K562 (cell line): ENCODE measurements around the gene TMEM217. TPM values are rescaled to one million over a fixed set of nuclear protein-coding genes. Genes with fewer than 3 reads are reported as not detected.

Source experiments
- ATAC-seq: fragments of 200-7000 bp; cut with Tn5 transposase; 3 replicates; pipeline ENCODE4 v1.9.1; 2020; ENCODE audit warnings: moderate library complexity
- BruUV-seq: library from RNA; stranded (reverse); fragments of 400-500 nt; replicated peaks from 2 replicates; lab custom pipeline; 2021; lab: Mats Ljungman, UMichigan
- CTCF ChIA-PET: fragments of 300-600 bp; formaldehyde crosslinking; extraction: SDS; loops from one replicate; lab custom pipeline; 2021; ENCODE audit warnings: low intra/inter-chr PET ratio; lab: Yijun Ruan, JAX
- POLR2A ChIA-PET: fragments of 300-600, 350-650 bp; sonication (Branson Sonifier 250); formaldehyde crosslinking; extraction: SDS; loops from one replicate; lab custom pipeline; 2021; ENCODE audit warnings: antibody characterized with exemption, inconsistent platforms; lab: Yijun Ruan, JAX
- DNase-seq, 4 experiments: peaks; one replicate each; pipeline versions ENCODE4 v3.0.0 to v3.0.0-alpha.2; 2011 to 2018; ENCODE audit warnings: low spot score in 3 of 4, mixed read lengths in 3 of 4; ENCODE audit errors: extremely low read depth in 1 of 4
- FAIRE-seq: peaks from 2 replicates; lab custom pipeline; 2011; peaks lifted over from hg19 to GRCh38; lab: Jason Lieb, UNC
- H2AFZ ChIP-seq: 2 replicates; pipeline ENCODE4 v1.6.0; 2011; ENCODE audit warnings: low read depth, low read length, control low read depth, inconsistent platforms
- H3K27ac ChIP-seq: fragments of 200-600 bp; 3 replicates; pipeline ENCODE4 v1.8.0; 2011; ENCODE audit warnings: low read depth, mild to moderate bottlenecking, control low read depth, inconsistent platforms, low read length, moderate library complexity, mixed read lengths; ENCODE audit errors: extremely low read depth
- H3K27me3 ChIP-seq, 2 experiments: fragments of 300-600 bp in 1 of 2; 2 replicates in 1 of 2; 3 replicates in 1 of 2; pipeline versions ENCODE4 v1.6.0 to v1.8.0; 2011; ENCODE audit warnings: inconsistent platforms in 2 of 2, low read length in 2 of 2, mild to moderate bottlenecking in 1 of 2, mixed read lengths in 1 of 2, moderate library complexity in 1 of 2; ENCODE audit not compliant: control insufficient read depth in 2 of 2, insufficient read depth in 2 of 2
- H3K36me3 ChIP-seq: fragments of 300-600 bp; 3 replicates; pipeline ENCODE4 v1.8.0; 2011; ENCODE audit warnings: mild to moderate bottlenecking, low read length, inconsistent platforms; ENCODE audit not compliant: control insufficient read depth, insufficient read depth
- H3K4me1 ChIP-seq, 2 experiments: fragments of 200-600 bp in 1 of 2; replicated peaks in 1 of 2; 2 replicates in 1 of 2; 3 replicates in 1 of 2; pipeline versions ENCODE4 v1.5.1 to v1.8.0; 2011; ENCODE audit warnings: inconsistent platforms in 2 of 2, low read length in 2 of 2, mild to moderate bottlenecking in 1 of 2, mixed read lengths in 1 of 2, moderate library complexity in 1 of 2; ENCODE audit not compliant: control insufficient read depth in 2 of 2, insufficient read depth in 2 of 2
- H3K4me2 ChIP-seq: 2 replicates; pipeline ENCODE4 v1.6.1; 2011; ENCODE audit warnings: low read length, control low read depth, inconsistent platforms, mixed read lengths; ENCODE audit not compliant: insufficient read depth
- H3K4me3 ChIP-seq: fragments of 200-600 bp; sonication (generic), shearing (Covaris generic); 2 replicates; pipeline ENCODE4 v1.5.1; 2016; ENCODE audit warnings: control low read depth, inconsistent platforms
- H3K79me2 ChIP-seq: fragments of 200-600 bp; 3 replicates; pipeline ENCODE4 v1.8.0; 2011; ENCODE audit warnings: low read length, inconsistent platforms; ENCODE audit not compliant: control insufficient read depth, insufficient read depth
- H3K9ac ChIP-seq, 2 experiments: 2 replicates each; pipeline versions ENCODE4 v1.6.0 to v1.6.1; 2011; ENCODE audit warnings: low read depth in 2 of 2, low read length in 2 of 2, control low read depth in 1 of 2, inconsistent platforms in 1 of 2, mild to moderate bottlenecking in 1 of 2, mixed read lengths in 1 of 2; ENCODE audit not compliant: insufficient read depth in 1 of 2
- H3K9me1 ChIP-seq: one replicate; pipeline ENCODE4 v1.6.0; 2011; ENCODE audit warnings: inconsistent platforms, mild to moderate bottlenecking, low read length, moderate library complexity; ENCODE audit not compliant: control insufficient read depth, insufficient read depth
- H3K9me3 ChIP-seq: replicated peaks from 2 replicates; pipeline ENCODE4 v1.5.1; 2011; ENCODE audit warnings: low read depth, low read length, inconsistent platforms; ENCODE audit not compliant: control insufficient read depth, insufficient read depth
- H4K20me1 ChIP-seq: replicated peaks from 2 replicates; pipeline ENCODE4 v1.6.1; 2011; ENCODE audit warnings: low read length, inconsistent platforms, mixed read lengths; ENCODE audit not compliant: control insufficient read depth, insufficient read depth
- ETV1 ChIP-seq: fragments of 450-650 bp; conservative IDR thresholded peaks from 2 replicates; pipeline ENCODE4 v1.6.1; 2016; ENCODE audit warnings: missing genetic modification characterization, control low read depth, low read depth, missing compliant biosample characterization
- MAZ ChIP-seq, 2 experiments: fragments of 450-650 bp in 1 of 2; sonication (generic) in 1 of 2; formaldehyde crosslinking; IDR thresholded peaks in 1 of 2; conservative IDR thresholded peaks in 1 of 2; 2 replicates each; pipeline versions ENCODE4 v1.4.0 to v1.5.0; 2020; ENCODE audit warnings: mild to moderate bottlenecking in 1 of 2, missing genetic modification reagents in 1 of 2
- PCBP2 ChIP-seq: fragments of 200-400 bp; formaldehyde crosslinking; IDR thresholded peaks from 2 replicates; pipeline ENCODE4 v1.6.1; 2018; ENCODE audit warnings: low read length, low read depth, mild to moderate bottlenecking, moderate library complexity; ENCODE audit not compliant: poor library complexity, severe bottlenecking
- RREB1 ChIP-seq: fragments of 250-450 bp; sonication (Bioruptor Pico); IDR thresholded peaks from 2 replicates; pipeline ENCODE4 v1.4.0; 2020
- SFPQ ChIP-seq: fragments of 200-400 bp; formaldehyde crosslinking; IDR thresholded peaks from 2 replicates; pipeline ENCODE4 v1.6.1; 2017; ENCODE audit warnings: mild to moderate bottlenecking, low read depth, low read length, moderate library complexity
- TCF3 ChIP-seq: sonication (generic); formaldehyde crosslinking; IDR thresholded peaks from 2 replicates; pipeline ENCODE4 v1.4.0; 2020; ENCODE audit warnings: mild to moderate bottlenecking, missing genetic modification reagents
- ZNF316 ChIP-seq: fragments of 450-650 bp; IDR thresholded peaks from 2 replicates; pipeline ENCODE4 v1.6.1; 2016
- ZNF592 ChIP-seq: fragments of 450-650 bp; IDR thresholded peaks from 2 replicates; pipeline ENCODE4 v1.6.1; 2017; ENCODE audit warnings: antibody characterized with exemption, mild to moderate bottlenecking
- WGBS: fragments of 100-300 bp; shearing (Covaris generic); methylation state at CpG from one replicate; pipeline ENCODE4 v1.1.6; 2016; ENCODE audit warnings: low coverage, mixed read lengths; ENCODE audit not compliant: insufficient coverage; ENCODE audit errors: missing lambda C conversion rate; 5-methylcytosine and 5-hydroxymethylcytosine counted together
- in situ Hi-C: fragments of 300-500 bp; cut with MboI; formaldehyde crosslinking; loops from 4 replicates; pipeline ENCODE4 v1.15.0; 2018; ENCODE audit warnings: inconsistent platforms, mixed read lengths
- intact Hi-C: fragments of 100-400 bp; cut with micrococcal nuclease; formaldehyde crosslinking; loops from 2 replicates; pipeline ENCODE4 v1.14.2; 2022
- polyA plus RNA-seq, 8 experiments: library from polyadenylated mRNA; depleted of rRNA in 4 of 8; stranded (reverse) in 5 of 8; unstranded in 3 of 8; fragments of >200 nt; fragmentation: Nextera tagmentation in 2 of 8; fragmentation: Illumina TruSeq in 1 of 8; extraction: Ambion mirVana in 2 of 8; extraction: Trizol in 1 of 8; gene quantifications; 2 replicates each; pipeline versions ENCODE4 v1.2.1 to v1.2.3, GENCODE V29; 2011 to 2014; ENCODE audit warnings: inconsistent platforms in 1 of 8, missing spikeins in 1 of 8
- total RNA-seq, 7 experiments: library from RNA; depleted of rRNA in 6 of 7; stranded (reverse); fragments of >200 nt in 6 of 7; fragmentation: Illumina TruSeq in 2 of 7; extraction: Trizol in 2 of 7; gene quantifications; 2 replicates each; pipeline versions ENCODE4 v1.2.1 to v1.2.3, GENCODE V29; 2011 to 2021; ENCODE audit warnings: low replicate concordance in 1 of 7

TMEM217 gene
- total and polyA plus RNA-seq, 9 of the 15 experiments (the other 6 are each of a cell fraction or from before 2014, with no cell fraction given), result 1.3 to 8.0 (median 1.9) TPM

- Histone ChIP-seq H3K4me2 (no peak overlapping the region; the same call in 1 of the 2 replicates), H3K9me3 (no peaks in the 10 kb centered on the region), H4K20me1 (peaks cover 6% of the 10 kb centered on the region), H3K27me3 (no peaks in the 10 kb centered on the region), H2AFZ (no peak overlapping the region), H3K9ac (no peak overlapping the region), H3K4me3 (no peak overlapping the region), H3K9me1 (no peaks in the 10 kb centered on the region), H3K79me2 (no peaks in the 10 kb centered on the region), H3K4me1 (peaks cover 20 to 30% of the 10 kb centered on the region in 2 experiments), H3K27ac (no peak overlapping the region), H3K36me3 (peaks cover 66% of the 10 kb centered on the region)
- ATAC-seq (no peak), DNase-seq (no peak), FAIRE-seq (no peak)
- ChIA-PET POLR2A (interaction anchor here (0.6 to 2.0 kb wide), 11 partner anchors 8 to 274 kb away, joined by 3 to 25 read pairs (median 3); partner anchors contain the start of gene CMTR1), CTCF (interaction anchor here (0.6 to 1.4 kb wide), 4 partner anchors 84 to 287 kb away, joined by 3 to 7 read pairs (median 5); no protein-coding TSS in a partner anchor)
- 60% methylated on average over 6 of the region's 6 CpGs for WGBS
- intact Hi-C loops (loop anchor here (5.0 to 10.0 kb wide), 2 partner anchors 61 to 538 kb away; no protein-coding TSS in a partner anchor), in situ Hi-C loops (no loop called here)
- no TSS peak for BruUV-seq
- TF ChIP-seq ETV1 (no peak), ZNF316 (0 out of 2 replicates have a peak, but pooled peaks have one; percentile 10), PCBP2 (no peak), MAZ (CRISPR knock-in tag; conservative IDR thresholded peaks at IDR 0.05 in 1 of 2, IDR thresholded peaks at IDR 0.05 in 1 of 2) (no peak), RREB1 (CRISPR knock-in tag) (no peak), SFPQ (no peak), TCF3 (no peak), ZNF592 (0 out of 2 replicates have a peak, but pooled peaks have one; percentile 17)
These were observed 45.2 kb upstream of the TMEM217 start for GRCh38 chr6:37303091-37303660.
